Measurements from ENCODE around the gene CDK14. TPM values are rescaled to one million over a fixed set of nuclear protein-coding genes. Genes with fewer than 3 reads are reported as not detected.
"Not testable (repeated sequence)": the region's sequence is repeated elsewhere in the genome, so short reads cannot be mapped to it uniquely, and the experiment has no call there.

The CDK14 gene
- total RNA-seq, 4 donors from 2014 or later: 0.18 to 74.3 (median 7.3) TPM

DNA sequence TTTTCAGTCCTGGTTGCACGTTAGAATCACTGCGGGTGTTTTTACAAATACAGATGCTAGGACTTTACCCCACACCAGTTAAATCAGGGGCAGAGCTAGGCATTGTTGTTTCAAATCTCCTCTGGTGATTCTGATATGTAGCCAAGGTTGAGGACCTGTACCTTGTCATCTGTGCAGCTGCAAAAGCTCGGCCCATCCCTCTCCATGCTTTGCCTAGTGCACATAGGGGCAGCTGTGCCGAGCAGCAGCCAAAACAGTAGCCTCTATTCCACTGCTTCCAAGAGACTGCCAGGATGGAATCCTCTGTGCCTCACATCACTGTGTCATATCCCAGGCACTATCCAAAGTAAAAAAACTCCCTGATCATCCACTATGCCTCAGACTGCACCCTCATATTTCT lies 181.3 kb downstream of the CDK14 start:
- no peak for DNase-seq
- Histone ChIP-seq H3K27ac (no peak overlapping the region), H3K27me3 (no peaks in the 10 kb centered on the region), H3K9me3 (peaks cover 0 to 3% (median 0%) of the 10 kb centered on the region in 4 donors), H3K36me3 (no peaks in the 10 kb centered on the region), H3K4me3 (no peak overlapping the region), H3K4me1 (no peaks in the 10 kb centered on the region)
- TF ChIP-seq CTCF (IDR thresholded peaks at IDR 0.05) (no peak), POLR2A (IDR thresholded peaks at IDR 0.05) (no peak)

DNA sequence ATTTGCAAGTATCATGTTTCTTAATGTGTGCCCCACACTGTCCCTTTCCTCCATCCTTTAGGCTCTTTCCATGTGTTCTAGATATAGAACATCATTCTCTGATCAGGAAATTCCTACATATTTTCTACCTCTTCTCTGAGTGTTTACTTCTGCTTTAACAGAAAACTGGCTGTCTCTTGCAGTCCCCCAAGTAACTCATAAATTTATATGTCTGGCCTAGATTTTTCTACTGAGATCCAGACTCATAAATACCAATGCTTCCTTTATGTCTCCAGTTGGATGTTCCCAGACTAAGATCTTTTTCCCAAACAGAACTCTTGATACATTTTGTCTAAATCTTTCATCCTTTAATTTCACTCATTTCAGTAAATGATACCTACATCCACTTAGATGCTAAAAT lies 181.8 kb downstream of the CDK14 start:
- TF ChIP-seq CTCF (IDR thresholded peaks at IDR 0.05) (no peak), POLR2A (IDR thresholded peaks at IDR 0.05) (no peak)
- DNase-seq: no peak
- H3K4me3 ChIP-seq: no peak overlapping the region
- H3K27me3 ChIP-seq: no peaks in the 10 kb centered on the region
- no peaks in the 10 kb centered on the region for H3K36me3 ChIP-seq
- no peaks in the 10 kb centered on the region for H3K4me1 ChIP-seq
- no peak overlapping the region for H3K27ac ChIP-seq
- H3K9me3 ChIP-seq: peaks cover 0 to 3% (median 0%) of the 10 kb centered on the region in 4 donors

DNA sequence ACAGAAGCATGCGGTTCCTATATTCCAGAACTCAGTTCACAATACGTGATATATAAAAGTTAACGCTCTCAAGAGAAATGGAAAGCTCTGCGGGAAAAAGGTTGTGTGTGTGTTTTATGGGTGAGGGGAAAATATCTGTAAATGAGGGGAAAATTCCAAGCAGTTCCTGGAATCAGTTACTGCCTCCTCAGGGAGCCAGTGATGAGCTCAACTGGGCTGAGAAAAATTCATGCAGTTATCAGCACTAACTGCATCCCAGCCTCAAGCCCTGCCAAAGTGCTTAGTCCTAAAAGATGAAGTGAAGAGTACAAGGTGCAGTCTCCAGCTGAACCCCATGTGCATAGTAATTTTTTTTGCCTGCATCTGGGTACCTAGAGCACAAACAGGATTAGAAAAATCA lies 191.9 kb downstream of the CDK14 start:
- no peak overlapping the region for H3K27ac ChIP-seq
- no peaks in the 10 kb centered on the region for H3K4me1 ChIP-seq
- DNase-seq: no peak
- no peaks in the 10 kb centered on the region for H3K36me3 ChIP-seq
- no peaks in the 10 kb centered on the region for H3K9me3 ChIP-seq
- no peak overlapping the region for H3K4me3 ChIP-seq
- TF ChIP-seq CTCF (IDR thresholded peaks at IDR 0.05) (no peak), POLR2A (IDR thresholded peaks at IDR 0.05) (no peak)
- H3K27me3 ChIP-seq: no peaks in the 10 kb centered on the region

- Histone ChIP-seq H3K36me3 (no peaks in the 10 kb centered on the region), H3K4me1 (no peaks in the 10 kb centered on the region), H3K9me3 (peaks cover 0 to 5% (median 0%) of the 10 kb centered on the region in 4 donors), H3K27ac (no peak overlapping the region), H3K4me3 (no peak overlapping the region), H3K27me3 (no peaks in the 10 kb centered on the region)
- DNase-seq: no peak
- TF ChIP-seq POLR2A (IDR thresholded peaks at IDR 0.05) (no peak), CTCF (IDR thresholded peaks at IDR 0.05) (no peak)
Observed at GRCh38 chr7:90789736-90790306, 193.7 kb downstream of the CDK14 start.

- H3K27me3 ChIP-seq: no peaks in the 10 kb centered on the region
- no peak for DNase-seq
- H3K9me3 ChIP-seq: peaks cover 0 to 5% (median 0%) of the 10 kb centered on the region in 4 donors
- H3K27ac ChIP-seq: no peak overlapping the region
- TF ChIP-seq POLR2A (IDR thresholded peaks at IDR 0.05) (no peak), CTCF (IDR thresholded peaks at IDR 0.05) (no peak)
- no peaks in the 10 kb centered on the region for H3K4me1 ChIP-seq
- no peak overlapping the region for H3K4me3 ChIP-seq
- no peaks in the 10 kb centered on the region for H3K36me3 ChIP-seq
Observed at GRCh38 chr7:90791596-90791995, 195.5 kb downstream of the CDK14 start.

DNA sequence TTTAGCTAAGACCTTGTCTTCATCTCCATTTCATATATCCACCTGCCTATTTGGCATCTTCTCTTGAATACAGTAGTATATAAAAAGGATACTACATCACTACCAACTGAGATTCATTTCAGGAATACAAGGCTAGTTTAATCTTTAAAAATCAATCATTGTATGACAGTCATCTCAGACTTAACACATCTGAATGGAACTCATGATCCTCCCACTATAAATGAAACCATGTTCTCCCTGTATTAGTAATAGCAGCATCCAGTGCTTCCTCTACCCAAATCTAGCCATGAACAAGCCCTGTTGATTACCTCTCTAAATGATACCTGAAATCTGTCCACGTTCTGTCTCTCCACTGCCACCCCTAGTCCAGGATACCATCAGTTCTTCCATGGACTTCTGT lies 196.2 kb downstream of the CDK14 start:
- Histone ChIP-seq H3K4me1 (no peaks in the 10 kb centered on the region), H3K27ac (no peak overlapping the region), H3K9me3 (peaks cover 0 to 5% (median 0%) of the 10 kb centered on the region in 4 donors), H3K27me3 (no peaks in the 10 kb centered on the region), H3K36me3 (no peaks in the 10 kb centered on the region), H3K4me3 (no peak overlapping the region)
- no peak for TF ChIP-seq CTCF (IDR thresholded peaks at IDR 0.05)
- no peak for TF ChIP-seq POLR2A (IDR thresholded peaks at IDR 0.05)
- no peak for DNase-seq

GRCh38 chr7:90794234-90794633 lies 198.1 kb downstream of the CDK14 start:
- not testable (repeated sequence) for H3K36me3 ChIP-seq, DNase-seq, H3K27me3 ChIP-seq, H3K4me3 ChIP-seq, H3K4me1 ChIP-seq, H3K9me3 ChIP-seq, H3K27ac ChIP-seq
